GM23248 (cell line): ENCODE results near the gene NAGPA.

ENCODE experiments used
- EZH2 ChIP-seq: fragments of 200-600 bp; sonication (generic); IDR thresholded peaks from 2 replicates; pipeline ENCODE4 v1.6.1; 2018; ENCODE audit warnings: antibody characterized with exemption, mild to moderate bottlenecking; ENCODE audit not compliant: insufficient read depth, poor library complexity, severe bottlenecking
- EZH2phosphoT487 ChIP-seq: fragments of 200-600 bp; sonication (generic); IDR thresholded peaks from 2 replicates; pipeline ENCODE4 v1.6.1; 2018; ENCODE audit warnings: antibody characterized with exemption, moderate library complexity, mild to moderate bottlenecking, low read depth; ENCODE audit not compliant: insufficient read depth

DNA sequence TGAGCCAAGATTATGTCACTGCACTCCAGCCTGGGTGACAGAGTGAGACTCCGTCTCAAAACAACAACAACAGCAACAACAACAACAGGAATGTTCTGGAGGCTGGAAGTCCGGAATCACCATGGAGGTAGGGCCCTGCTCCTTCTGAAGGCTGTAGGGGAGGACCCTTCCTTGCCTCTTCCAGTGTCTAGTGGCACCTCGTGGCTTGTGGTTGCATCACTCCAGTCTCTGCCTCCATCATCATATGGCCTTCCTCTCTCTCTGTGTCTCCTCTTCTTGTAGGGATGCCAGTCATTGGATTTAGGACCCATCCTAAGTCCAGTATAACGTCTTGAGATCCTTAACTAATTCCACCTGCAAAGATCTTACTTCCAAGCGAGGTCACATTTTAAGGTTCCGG lies 14.0 kb downstream of the NAGPA start:
- TF ChIP-seq EZH2 (no peak), EZH2phosphoT487 (no peak)
